H1 (cell line): ENCODE results near the gene ERI3. TPM values are rescaled to one million over a fixed set of nuclear protein-coding genes. Genes with fewer than 3 reads are reported as not detected.

Experiments
- BACH1 ChIP-seq: IDR thresholded peaks from 2 replicates; pipeline ENCODE4 v1.6.1; 2012; ENCODE audit warnings: low read length, improper control_type of control experiment
- KDM1A ChIP-seq: fragments of 200-600, 300-600 bp; sonication (generic); IDR thresholded peaks from 2 replicates; pipeline ENCODE4 v1.7.1; 2016; ENCODE audit warnings: mild to moderate bottlenecking, low read length, borderline replicate concordance
- SP2 ChIP-seq: IDR thresholded peaks from 2 replicates; pipeline ENCODE4 v1.6.1; 2012; ENCODE audit warnings: mild to moderate bottlenecking, low read length, inconsistent platforms
- YY1 ChIP-seq: IDR thresholded peaks from 2 replicates; pipeline ENCODE4 v1.6.1; 2011; ENCODE audit warnings: low read depth, mild to moderate bottlenecking, low read length
- polyA plus RNA-seq, 7 experiments: library from polyadenylated mRNA; depleted of rRNA in 3 of 7; stranded (reverse) in 5 of 7; unstranded in 2 of 7; fragments of >200 nt in 5 of 7; fragments of 200-250 nt in 2 of 7; gene quantifications; 1 replicate in 5 of 7; 2 replicates in 1 of 7; 4 replicates in 1 of 7; pipeline versions ENCODE4 v1.2.1 to v1.2.3, GENCODE V29; 2011 to 2013; ENCODE audit warnings: missing spikeins in 2 of 7, mixed read lengths in 2 of 7
- total RNA-seq: library from RNA; stranded (reverse); fragmentation: NEBNext Ultra II Directional; extraction: Animal tissue kit (Norgen Biotek cat#: 25700); gene quantifications from 2 replicates; pipeline ENCODE4 v1.2.1, GENCODE V29; 2021

The ERI3 gene
- total and polyA plus RNA-seq, 2 of the 8 experiments (the other 6 are each of a cell fraction or from before 2014, with no cell fraction given), result 81.1 to 199 TPM

DNA sequence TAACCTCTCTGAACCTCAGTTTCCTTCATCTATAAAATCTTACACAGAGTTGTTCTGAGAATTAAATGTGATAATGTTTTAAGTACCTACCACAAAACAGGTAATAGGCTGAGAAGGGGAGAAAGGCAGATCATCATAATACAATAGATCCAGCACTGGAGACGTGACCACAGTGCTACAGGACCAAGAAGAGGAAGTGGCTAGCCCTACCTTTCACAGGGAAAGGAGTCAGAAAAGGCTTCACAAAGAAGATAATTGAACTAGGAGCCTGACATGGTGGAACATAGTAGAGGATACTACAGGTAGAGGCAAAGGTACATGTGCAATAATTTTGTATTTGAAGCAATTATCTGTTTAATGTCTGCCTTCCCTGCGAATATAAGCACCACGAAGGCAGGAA, 45.1 kb downstream of the ERI3 start (continued):
- TF ChIP-seq KDM1A (no peak), BACH1 (no peak), YY1 (no peak), SP2 (no peak)
